8988T (cell line): ENCODE results near the gene CDKN2B-AS1.
"Not testable (repeated sequence)": the region's sequence is repeated elsewhere in the genome, so short reads cannot be mapped to it uniquely, and the experiment has no call there.

ENCODE experiments used
- DNase-seq: peaks from one replicate; pipeline ENCODE4 v3.0.0; 2011

The CDKN2B-AS1 gene

DNA sequence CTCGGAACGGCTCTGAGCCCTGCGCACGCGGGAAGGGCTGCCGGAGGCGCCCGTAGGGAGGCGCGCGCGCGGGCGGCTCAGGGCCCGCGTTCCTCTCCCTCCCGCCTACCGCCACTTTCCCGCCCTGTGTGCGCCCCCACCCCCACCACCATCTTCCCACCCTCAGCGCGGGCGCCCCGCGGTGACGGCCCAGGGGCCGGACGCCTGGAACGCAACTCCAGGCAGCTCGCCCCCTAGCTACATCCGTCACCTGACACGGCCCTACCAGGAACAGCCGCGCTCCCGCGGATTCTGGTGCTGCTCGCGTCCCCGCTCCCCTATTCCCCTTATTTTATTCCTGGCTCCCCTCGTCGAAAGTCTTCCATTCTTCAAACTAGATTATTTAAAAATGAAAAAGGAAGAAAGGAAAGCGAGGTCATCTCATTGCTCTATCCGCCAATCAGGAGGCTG, at the start of gene CDKN2B-AS1:
TSS of gene CDKN2B-AS1 (plus strand) at position 236 of the 450 bp plus-strand sequence.
- DNase-seq: no peak

DNA sequence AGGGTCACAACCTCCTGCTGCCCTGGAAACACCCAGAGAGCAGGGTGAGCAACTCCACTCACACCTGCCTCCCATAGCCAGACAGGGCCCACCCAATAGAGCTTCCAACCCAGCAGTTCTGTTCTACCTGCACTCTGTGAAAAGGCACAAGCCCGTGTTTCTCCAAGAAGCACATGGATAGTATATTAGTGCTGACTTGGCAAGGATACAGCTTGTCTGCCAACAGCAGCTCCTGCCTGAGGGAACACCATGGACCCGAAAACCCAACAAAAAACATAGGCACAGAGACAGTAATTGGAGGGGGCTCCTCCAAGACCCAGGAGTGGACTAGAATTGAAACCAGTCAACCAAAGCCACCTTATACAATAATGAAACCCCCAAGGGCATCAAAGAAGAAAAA, 49.0 kb upstream of the CDKN2B-AS1 start:
- DNase-seq: no peak

DNA sequence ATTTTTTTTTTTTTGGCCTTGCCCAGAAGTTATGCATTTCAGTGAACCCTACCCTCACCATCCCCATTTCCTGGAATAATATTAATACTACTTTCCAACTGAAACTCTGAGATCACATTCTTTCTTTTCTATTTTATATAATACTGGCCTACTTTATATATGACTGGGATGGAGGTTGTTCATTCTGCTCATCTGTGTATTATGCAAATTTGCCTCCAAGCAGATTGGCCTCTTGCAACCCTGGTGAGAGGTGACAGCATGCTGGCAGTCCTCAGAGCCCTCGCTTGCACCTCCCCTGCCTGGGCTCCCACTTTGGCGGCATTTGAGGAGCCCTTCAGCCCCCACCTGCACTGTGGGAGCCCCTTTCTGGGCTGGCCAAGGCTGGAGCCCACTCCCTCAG, 35.8 kb upstream of the CDKN2B-AS1 start:
- DNase-seq: no peak

- DNase-seq: not testable (repeated sequence)
Observed at GRCh38 chr9:21959268-21959667, 35.3 kb upstream of the CDKN2B-AS1 start.

DNA sequence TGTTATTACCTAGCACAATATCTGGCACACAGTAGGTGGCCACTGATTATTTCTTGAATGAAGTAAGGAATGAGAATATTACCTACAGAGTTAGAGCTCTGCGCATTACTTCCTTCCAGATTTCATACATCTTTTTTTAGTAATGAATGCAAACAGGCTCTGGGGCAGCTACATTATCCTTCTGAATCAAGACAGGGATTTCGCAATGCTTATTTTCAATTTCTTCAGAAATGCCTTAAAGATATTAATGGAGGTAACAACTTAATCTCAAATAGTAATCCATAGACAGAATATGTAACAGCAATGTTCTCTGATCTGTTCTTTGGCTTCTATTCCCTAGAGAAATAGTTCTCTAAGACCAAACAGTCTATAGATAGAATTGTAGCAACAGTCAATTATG, 33.0 kb upstream of the CDKN2B-AS1 start:
- no peak for DNase-seq

DNA sequence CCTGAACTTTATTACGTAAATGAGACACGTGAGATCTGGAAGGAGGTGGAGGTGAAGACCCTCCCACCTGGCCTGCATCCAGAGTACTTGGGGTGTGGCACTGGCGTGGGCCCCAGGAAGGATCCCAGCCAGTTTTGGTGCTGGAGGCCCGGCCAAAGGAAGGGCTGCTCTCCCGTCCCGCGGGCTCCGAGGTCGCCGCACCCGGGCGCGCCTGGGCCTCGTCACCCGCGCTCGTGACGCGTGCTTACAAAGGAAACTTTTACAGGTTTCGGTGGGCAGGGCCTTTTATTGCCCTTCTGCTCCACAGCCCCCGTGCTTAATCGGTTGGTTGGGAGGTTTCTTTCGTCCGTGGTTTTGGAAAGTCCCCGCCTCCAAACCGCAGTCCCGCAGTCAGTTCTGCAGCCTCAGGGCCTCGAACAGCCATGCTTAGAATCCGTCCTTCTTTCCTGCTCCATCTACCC, 29.6 kb upstream of the CDKN2B-AS1 start:
- no peak for DNase-seq

DNA sequence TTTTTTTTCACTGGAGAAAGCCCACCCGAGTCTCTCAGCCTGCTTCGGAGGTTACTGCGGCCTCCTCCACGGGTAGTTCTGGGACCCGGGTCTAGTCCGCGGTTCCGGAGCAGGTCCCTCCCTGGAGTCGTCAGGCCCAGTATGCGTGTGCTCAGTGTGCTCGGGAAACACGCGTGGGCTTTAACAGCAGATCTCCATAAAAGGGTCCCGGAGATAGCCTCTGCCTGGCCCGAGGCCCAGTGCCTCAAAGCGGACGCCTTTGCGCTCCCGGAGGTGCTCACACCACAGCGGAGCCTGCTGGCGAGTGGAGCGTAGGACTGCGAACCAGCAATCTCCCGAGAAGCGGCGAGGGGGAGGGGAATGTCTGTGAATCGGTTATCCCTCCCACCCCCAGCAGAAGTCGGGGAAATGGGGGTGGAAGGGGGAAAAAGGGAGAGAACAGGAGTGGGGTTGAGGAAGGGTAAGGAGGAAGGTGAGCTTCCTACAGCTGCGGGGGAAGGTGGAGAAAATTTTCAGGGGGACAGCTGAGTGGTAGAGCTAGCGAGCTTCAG, 29.1 kb upstream of the CDKN2B-AS1 start:
- no peak for DNase-seq

GRCh38 chr9:21966140-21966851, 28.3 kb upstream of the CDKN2B-AS1 start:
- DNase-seq: no peak

DNA sequence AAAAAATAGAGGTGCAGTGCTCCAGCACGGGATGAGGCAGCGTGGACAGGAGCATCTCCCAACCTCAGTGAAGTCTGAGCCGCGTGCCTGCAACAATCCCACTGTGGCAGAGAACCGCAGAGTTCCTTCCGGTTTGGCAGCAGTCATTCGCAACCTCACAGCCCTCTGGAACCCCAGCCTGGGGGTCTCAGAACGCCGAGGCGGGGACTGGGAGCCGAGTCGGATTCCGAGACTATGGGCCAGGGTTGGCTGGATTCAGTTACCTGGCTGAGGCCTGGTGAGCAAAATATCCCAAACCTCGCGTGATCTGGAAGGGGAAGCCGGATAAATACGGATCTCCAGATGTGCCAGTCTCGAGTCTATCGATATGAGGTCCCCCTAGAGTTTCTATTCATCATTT, 27.4 kb upstream of the CDKN2B-AS1 start:
- DNase-seq: no peak

- no peak for DNase-seq
Observed at GRCh38 chr9:21967702-21968101, 26.9 kb upstream of the CDKN2B-AS1 start.

DNA sequence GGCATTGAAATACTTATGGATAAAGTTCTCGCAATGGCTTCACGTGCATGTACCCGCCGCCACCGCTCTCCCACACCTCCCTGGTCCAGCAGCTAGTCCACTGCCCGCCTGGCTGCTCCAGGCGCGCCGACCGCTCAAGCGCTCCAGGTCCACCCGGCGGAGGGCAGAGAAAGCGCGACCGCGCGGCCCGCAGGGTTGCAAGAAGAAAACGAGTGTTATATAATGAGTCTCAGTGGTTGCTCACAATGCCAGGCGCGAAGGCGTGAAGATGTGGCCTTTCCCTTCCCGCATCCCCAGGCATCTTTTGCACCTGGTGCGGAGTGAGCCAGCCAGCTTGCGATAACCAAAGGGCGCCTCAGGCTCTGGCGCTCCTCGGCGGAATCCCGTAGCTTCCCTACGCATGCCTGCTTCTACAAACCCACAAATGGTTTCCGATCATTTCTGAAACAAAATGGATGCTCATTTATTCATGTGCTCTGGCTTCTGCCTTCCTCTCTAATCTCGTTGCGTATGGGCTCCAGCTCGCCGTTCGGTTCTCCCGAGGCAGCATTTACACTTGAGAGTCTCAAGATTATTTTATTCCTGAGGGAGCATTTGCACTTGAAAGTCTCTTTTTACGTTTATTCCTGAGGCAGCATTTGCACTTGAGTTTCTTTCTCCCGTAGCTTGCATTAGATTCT, 26.1 kb upstream of the CDKN2B-AS1 start:
- DNase-seq: no peak

DNA sequence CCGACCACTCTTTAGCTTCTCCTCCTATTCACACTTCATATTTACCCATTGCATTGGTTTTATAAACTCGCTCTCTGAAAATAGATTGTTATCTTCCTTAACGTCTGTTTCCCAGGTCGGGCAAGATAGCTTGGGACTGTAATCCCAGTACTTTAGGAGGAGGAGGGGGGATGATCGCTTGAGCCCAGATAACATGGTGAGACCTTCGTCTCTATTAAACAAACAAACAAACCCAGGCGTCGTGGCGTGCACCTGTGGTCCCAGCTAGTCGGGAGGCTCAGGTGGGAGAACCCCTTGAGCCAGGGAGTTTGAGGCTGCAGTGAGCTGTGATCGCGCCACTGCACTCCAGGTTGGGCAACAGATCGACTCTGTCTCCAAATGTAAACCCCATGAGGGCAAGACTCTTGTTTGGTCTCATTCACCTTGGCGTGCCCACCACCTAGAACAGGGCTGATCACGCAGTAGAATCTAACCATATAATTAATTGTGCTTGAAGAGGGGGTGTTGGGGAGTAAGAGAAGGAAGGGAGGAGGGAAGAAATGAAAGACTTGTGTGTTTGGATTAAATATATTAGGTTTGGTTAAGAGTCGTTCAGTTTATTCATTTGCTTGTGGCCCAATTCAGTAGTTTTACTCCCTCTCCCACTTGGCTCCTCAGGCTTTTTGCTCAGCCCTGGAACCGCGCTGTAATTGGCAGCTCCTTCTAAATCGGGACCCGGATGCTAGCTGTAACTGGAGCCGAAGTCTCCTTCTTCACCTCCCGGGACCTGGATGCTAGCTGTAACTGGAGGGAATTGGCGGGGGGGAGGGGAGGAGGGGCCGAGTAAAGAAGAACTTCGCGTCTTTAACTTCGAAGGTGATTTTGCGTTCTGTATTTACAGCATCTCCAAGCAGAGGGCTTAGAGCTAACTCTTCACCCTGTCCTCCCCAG, 25.3 kb upstream of the CDKN2B-AS1 start:
- no peak for DNase-seq

- DNase-seq: no peak
Observed at GRCh38 chr9:21969951-21970799, 24.4 kb upstream of the CDKN2B-AS1 start.

DNA sequence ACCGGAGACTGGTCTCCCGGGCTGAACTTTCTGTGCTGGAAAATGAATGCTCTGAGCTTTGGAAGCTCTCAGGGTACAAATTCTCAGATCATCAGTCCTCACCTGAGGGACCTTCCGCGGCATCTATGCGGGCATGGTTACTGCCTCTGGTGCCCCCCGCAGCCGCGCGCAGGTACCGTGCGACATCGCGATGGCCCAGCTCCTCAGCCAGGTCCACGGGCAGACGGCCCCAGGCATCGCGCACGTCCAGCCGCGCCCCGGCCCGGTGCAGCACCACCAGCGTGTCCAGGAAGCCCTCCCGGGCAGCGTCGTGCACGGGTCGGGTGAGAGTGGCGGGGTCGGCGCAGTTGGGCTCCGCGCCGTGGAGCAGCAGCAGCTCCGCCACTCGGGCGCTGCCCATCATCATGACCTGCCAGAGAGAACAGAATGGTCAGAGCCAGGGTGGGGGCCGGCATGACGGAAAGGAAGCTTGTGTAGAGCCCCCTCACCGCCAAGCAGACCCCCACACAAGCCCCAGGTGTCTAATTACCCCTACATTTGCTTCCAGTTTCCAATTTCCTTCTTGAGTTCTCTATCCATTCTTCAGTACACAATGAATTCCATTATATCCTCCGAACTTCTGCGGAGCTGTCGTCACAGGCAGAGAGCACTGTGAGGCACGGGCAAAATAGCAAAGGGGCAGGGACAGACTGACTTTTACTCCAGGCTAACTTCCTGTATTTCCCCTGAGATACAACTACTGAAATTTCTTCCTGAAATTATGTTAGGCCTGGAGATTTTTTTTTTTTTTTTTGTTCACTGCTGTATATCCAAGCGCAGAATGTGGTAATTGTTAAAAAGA, 23.6 kb upstream of the CDKN2B-AS1 start:
- no peak for DNase-seq

DNA sequence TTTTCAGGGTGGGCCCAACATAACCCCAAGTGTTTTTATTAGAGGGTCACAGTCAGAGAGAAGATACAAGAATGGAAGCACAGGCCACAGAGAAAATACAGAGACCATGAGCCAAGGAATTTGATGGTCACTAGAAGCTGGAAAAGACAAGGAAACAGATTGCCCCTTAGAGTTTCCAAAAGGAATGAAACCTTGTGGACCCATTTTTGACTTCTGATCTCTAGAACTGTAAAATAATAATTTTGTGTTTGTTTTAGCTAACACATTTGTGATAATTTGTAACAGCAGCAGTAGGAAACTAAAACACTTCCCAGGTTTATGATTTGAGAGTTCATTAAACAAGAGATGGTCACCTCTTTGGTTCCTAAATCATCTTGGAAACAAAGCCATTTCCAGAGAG, 22.2 kb upstream of the CDKN2B-AS1 start:
- DNase-seq: no peak

DNA sequence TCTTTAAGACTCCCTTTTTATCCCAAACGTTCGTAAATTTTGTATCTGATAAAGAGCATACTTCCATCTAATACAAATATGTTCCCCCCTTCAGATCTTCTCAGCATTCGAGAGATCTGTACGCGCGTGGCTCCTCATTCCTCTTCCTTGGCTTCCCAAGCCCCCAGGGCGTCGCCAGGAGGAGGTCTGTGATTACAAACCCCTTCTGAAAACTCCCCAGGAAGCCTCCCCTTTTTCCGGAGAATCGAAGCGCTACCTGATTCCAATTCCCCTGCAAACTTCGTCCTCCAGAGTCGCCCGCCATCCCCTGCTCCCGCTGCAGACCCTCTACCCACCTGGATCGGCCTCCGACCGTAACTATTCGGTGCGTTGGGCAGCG, 20.3 kb upstream of the CDKN2B-AS1 start:
- no peak for DNase-seq

DNA sequence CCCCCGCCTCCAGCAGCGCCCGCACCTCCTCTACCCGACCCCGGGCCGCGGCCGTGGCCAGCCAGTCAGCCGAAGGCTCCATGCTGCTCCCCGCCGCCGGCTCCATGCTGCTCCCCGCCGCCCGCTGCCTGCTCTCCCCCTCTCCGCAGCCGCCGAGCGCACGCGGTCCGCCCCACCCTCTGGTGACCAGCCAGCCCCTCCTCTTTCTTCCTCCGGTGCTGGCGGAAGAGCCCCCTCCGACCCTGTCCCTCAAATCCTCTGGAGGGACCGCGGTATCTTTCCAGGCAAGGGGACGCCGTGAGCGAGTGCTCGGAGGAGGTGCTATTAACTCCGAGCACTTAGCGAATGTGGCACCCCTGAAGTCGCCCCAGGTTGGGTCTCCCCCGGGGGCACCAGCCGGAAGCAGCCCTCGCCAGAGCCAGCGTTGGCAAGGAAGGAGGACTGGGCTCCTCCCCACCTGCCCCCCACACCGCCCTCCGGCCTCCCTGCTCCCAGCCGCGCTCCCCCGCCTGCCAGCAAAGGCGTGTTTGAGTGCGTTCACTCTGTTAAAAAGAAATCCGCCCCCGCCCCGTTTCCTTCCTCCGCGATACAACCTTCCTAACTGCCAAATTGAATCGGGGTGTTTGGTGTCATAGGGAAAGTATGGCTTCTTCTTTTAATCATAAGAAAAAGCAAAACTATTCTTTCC, 19.7 kb upstream of the CDKN2B-AS1 start:
- DNase-seq: no peak

DNA sequence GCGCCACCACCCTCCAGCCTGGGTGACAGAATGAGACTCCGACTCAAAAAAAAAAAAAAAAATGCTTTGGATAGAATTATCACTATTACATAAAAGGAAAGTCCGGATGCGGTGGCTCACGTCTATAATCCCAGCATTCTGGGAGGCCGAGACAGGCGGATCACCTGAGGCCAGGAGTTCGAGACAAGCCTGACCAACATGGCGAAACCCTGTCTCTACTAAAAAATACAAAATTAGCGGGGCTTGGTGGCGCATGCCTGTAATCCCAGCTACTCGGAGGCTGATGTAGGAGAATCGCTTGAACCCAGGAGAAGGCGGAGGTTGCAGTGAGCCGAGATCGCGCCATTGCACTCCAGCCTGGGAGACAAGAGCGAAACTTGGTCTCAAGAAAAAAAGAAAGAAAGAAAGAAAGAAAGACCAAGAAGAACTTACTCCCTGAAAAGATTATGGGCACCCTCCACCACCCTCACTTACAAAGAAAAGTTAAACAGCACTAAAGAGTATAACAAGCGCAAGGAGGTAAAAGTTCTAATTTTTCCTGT, 18.2 kb upstream of the CDKN2B-AS1 start:
- no peak for DNase-seq

GRCh38 chr9:21982391-21982790, 12.2 kb upstream of the CDKN2B-AS1 start:
- no peak for DNase-seq

GRCh38 chr9:21982861-21983560, 11.6 kb upstream of the CDKN2B-AS1 start:
- DNase-seq: no peak
